IgD-negative memory B cell (primary cell): ENCODE data around the gene BUD23. TPM values are rescaled to one million over a fixed set of nuclear protein-coding genes. Genes with fewer than 3 reads are reported as not detected.

ENCODE experiments used
- H3K27ac Mint-ChIP-seq, 3 donors: one replicate each; pipeline ENCODE4 v1.8.0; 2020 to 2022; ENCODE audit warnings: mild to moderate bottlenecking in 3 of 3, mixed read lengths in 3 of 3, moderate library complexity in 1 of 3
- H3K27me3 Mint-ChIP-seq: one replicate; pipeline ENCODE4 v1.8.0; 2021; ENCODE audit warnings: mixed read lengths
- H3K36me3 Mint-ChIP-seq: one replicate; pipeline ENCODE4 v1.8.0; 2020; ENCODE audit warnings: mild to moderate bottlenecking, mixed read lengths
- H3K4me1 Mint-ChIP-seq, 3 donors: one replicate each; pipeline ENCODE4 v1.8.0; 2020 to 2022; ENCODE audit warnings: mixed read lengths in 3 of 3, mild to moderate bottlenecking in 1 of 3
- H3K4me3 Mint-ChIP-seq, 4 donors: one replicate each; pipeline ENCODE4 v1.8.0; 2020 to 2022; ENCODE audit warnings: mild to moderate bottlenecking in 4 of 4, mixed read lengths in 4 of 4, moderate library complexity in 3 of 4
- H3K9me3 Mint-ChIP-seq, 3 donors: one replicate each; pipeline ENCODE4 v1.8.0; 2020 to 2021; ENCODE audit warnings: mixed read lengths in 3 of 3, mild to moderate bottlenecking in 1 of 3
- polyA plus RNA-seq: library from polyadenylated mRNA; unstranded; fragments of 300-500 nt; fragmentation: Illumina TruSeq; gene quantifications from one replicate; pipeline ENCODE4 v1.2.3, GENCODE V29; 2021

BUD23 gene, protein sequence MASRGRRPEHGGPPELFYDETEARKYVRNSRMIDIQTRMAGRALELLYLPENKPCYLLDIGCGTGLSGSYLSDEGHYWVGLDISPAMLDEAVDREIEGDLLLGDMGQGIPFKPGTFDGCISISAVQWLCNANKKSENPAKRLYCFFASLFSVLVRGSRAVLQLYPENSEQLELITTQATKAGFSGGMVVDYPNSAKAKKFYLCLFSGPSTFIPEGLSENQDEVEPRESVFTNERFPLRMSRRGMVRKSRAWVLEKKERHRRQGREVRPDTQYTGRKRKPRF
- 137 TPM for polyA plus RNA-seq

GRCh38 chr7:73683056-73683787 is at the start of gene BUD23, which contains the start of gene DNAJC30:
BUD23 (plus strand) TSS chr7:73683597; CDS start chr7:73683626, 29 bp downstream.
DNAJC30 (minus strand) TSS chr7:73683453; CDS start chr7:73683423, 30 bp downstream.
- Mint-ChIP-seq H3K9me3 (no peaks in the 10 kb centered on the region), H3K4me3 (peak within 1 kb of the TSS; percentile 97 to 99 (median 98)), H3K4me1 (peaks cover 16 to 18% (median 18%) of the 10 kb centered on the region in 3 donors), H3K27me3 (no peaks in the 10 kb centered on the region), H3K27ac (peak within 1 kb of the TSS; percentile 93 to 96 (median 96)), H3K36me3 (no peaks in the 10 kb centered on the region)

- H3K4me3 Mint-ChIP-seq, result no peak overlapping the region
- peaks cover 21% of the 10 kb centered on the region for H3K27me3 Mint-ChIP-seq
- H3K27ac Mint-ChIP-seq, result no peak overlapping the region
- no peaks in the 10 kb centered on the region for H3K9me3 Mint-ChIP-seq
- H3K4me1 Mint-ChIP-seq, result no peaks in the 10 kb centered on the region
- H3K36me3 Mint-ChIP-seq, result no peaks in the 10 kb centered on the region
Observed at GRCh38 chr7:73633844-73634243, 49.6 kb upstream of the BUD23 start.

- Mint-ChIP-seq H3K36me3 (no peaks in the 10 kb centered on the region), H3K4me1 (no peaks in the 10 kb centered on the region), H3K9me3 (no peaks in the 10 kb centered on the region), H3K27ac (no peak overlapping the region), H3K27me3 (peaks cover 21% of the 10 kb centered on the region), H3K4me3 (no peak overlapping the region)
Observed at GRCh38 chr7:73635428-73636200, 47.8 kb upstream of the BUD23 start.

- Mint-ChIP-seq H3K9me3 (peaks cover 0 to 10% (median 3%) of the 10 kb centered on the region in 3 donors), H3K4me3 (no peak overlapping the region), H3K4me1 (no peaks in the 10 kb centered on the region), H3K27ac (peak overlapping the region in 1 of 3 donors; percentile 18), H3K27me3 (peaks cover 16% of the 10 kb centered on the region), H3K36me3 (no peaks in the 10 kb centered on the region)
Observed at GRCh38 chr7:73638911-73639310, 44.5 kb upstream of the BUD23 start.

- peaks cover 0 to 2% (median 0%) of the 10 kb centered on the region in 3 donors for H3K4me1 Mint-ChIP-seq
- H3K27me3 Mint-ChIP-seq, result peaks cover 23% of the 10 kb centered on the region
- peaks cover 0 to 10% (median 3%) of the 10 kb centered on the region in 3 donors for H3K9me3 Mint-ChIP-seq
- no peak overlapping the region for H3K27ac Mint-ChIP-seq
- no peaks in the 10 kb centered on the region for H3K36me3 Mint-ChIP-seq
- no peak overlapping the region for H3K4me3 Mint-ChIP-seq
Observed at GRCh38 chr7:73642834-73643233, 40.6 kb upstream of the BUD23 start.

DNA sequence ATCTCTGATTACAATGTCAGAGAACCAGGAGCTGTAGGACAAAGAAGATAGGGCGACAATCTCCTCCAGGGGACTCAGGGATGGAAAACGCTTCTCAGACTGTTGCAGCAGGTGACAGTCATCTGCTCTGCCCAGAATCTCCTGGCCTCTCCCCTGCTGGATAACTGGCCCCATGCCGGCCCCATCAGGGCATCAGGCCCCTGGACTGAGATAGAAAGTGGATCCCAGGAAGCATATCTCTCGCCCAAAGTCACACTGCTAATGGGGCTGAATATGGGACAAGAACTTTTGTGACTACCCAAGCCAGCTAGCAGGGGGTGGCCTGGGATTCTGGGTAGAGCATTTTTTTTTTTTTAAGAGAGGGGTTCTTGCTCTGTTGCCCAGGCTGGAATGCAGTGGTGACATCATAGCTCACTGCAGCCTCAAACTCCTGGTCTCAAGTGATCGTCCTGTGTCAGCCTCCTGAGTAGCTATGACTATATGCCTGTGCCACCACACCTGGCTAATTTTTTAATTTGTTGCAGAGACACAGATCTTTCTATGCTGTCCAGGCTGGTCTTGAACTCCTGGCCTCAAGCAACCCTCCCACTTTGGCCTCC is 38.6 kb upstream of the BUD23 start:
- Mint-ChIP-seq H3K4me3 (no peak overlapping the region), H3K27ac (no peak overlapping the region), H3K36me3 (no peaks in the 10 kb centered on the region), H3K9me3 (peaks cover 0 to 10% (median 3%) of the 10 kb centered on the region in 3 donors), H3K27me3 (peaks cover 27% of the 10 kb centered on the region), H3K4me1 (peaks cover 0 to 2% (median 2%) of the 10 kb centered on the region in 3 donors)

GRCh38 chr7:73645643-73646174 is 37.7 kb upstream of the BUD23 start:
- Mint-ChIP-seq H3K4me3 (peak overlapping the region in 1 of 4 donors; percentile 60), H3K4me1 (peaks cover 0 to 2% (median 2%) of the 10 kb centered on the region in 3 donors), H3K27ac (no peak overlapping the region), H3K36me3 (no peaks in the 10 kb centered on the region), H3K9me3 (peaks cover 0 to 10% (median 3%) of the 10 kb centered on the region in 3 donors), H3K27me3 (peaks cover 34% of the 10 kb centered on the region)

DNA sequence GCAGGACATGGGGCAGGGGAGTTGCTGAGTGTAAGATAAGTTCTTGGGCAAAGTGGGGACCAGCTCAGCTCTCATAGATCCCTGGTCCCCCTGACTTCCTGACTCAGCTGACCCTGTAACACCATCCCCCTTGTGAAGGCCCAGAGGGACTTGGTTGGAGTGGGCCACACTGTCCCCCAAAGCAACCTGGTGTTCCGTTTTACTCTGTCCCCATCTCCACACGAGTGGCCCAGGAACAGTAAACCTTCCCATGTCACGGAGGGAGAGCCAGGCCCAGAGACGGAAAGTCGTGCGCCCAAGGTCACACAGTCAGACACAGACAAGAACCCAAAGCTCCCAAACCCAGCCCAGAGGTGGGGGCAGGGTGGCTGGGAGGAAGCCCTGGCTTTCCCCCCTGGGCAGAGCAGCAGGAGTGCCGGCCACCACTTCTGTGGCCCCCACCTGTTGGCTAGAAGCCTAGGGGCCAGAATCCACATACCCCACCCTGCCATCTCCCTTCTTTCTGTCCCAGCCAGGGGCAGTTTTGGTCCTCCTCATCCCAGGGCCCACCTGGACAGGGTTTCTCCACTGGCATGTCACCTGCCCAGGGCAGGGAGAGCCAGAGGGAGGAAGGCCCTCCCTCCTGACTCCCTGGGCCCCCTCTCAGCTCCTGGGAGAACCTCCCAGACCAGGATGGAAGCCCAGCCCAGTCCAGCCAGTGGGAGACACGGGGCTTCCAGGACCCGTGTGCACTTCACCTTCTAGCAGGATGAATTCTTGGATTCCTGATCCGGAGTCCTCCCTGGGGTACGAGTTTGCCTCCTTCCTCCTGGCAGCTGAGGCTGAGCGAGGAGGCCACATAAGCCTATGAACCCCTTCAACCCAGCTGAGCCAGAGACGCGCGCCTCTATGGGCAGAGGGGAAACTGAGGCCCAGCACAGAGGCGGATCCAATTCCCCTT is 36.3 kb upstream of the BUD23 start:
- Mint-ChIP-seq H3K27ac (no peak overlapping the region), H3K4me1 (peaks cover 0 to 2% (median 2%) of the 10 kb centered on the region in 3 donors), H3K36me3 (no peaks in the 10 kb centered on the region), H3K27me3 (peaks cover 36% of the 10 kb centered on the region), H3K4me3 (peak overlapping the region in 1 of 4 donors; percentile 63), H3K9me3 (peaks cover 0 to 3% (median under 1%) of the 10 kb centered on the region in 3 donors)

DNA sequence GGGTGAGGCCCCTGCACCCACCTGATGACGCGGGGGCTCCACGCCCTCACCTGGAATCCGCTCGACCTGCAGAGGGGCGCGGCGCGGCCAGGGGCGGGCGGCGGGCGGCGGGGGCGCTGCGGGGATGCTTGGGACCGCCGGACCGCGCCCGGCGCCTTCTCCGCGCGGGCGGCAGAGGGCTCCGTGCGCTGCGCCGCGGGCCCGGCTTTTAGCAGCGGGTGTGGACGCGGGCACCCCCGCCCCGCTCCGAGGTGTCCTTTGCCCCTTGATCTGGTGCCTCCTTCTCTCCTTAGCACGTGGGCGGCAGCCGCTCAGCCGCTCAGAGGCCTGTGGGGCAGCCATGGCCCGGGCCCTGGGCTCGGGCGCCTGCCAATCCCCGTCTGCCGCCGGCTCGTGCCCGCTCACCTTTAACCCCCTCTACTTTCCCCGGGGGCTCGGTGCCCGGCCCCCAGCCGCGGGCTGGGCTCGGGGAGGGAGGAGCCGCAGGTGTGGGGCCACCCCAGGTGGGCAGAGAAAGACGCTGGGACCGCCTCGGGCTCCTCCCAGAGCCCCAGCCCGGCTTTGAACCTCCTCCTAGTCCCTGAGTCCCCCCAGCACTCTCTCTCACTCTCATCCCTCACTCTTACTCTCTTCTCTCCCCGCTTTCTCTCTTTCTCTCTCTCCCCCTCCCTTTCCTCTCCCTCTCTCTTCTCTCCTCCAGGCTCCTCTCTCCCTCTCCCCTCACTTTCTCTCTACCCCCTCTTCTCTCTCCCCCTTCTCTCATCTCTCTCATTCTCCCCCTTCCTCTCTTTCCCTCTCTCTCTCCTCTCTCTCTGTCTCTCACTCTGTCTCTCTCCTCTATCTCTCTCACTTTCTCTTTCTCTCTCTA is 35.4 kb upstream of the BUD23 start:
- Mint-ChIP-seq H3K4me1 (peaks cover 0 to 2% (median 2%) of the 10 kb centered on the region in 3 donors), H3K27me3 (peaks cover 39% of the 10 kb centered on the region), H3K4me3 (peak overlapping the region in 3 of 4 donors; percentile 10 to 46 (median 32)), H3K36me3 (no peaks in the 10 kb centered on the region), H3K9me3 (peaks cover 0 to 1% (median 0%) of the 10 kb centered on the region in 3 donors), H3K27ac (no peak overlapping the region)

- H3K36me3 Mint-ChIP-seq, result no peaks in the 10 kb centered on the region
- H3K27ac Mint-ChIP-seq, result no peak overlapping the region
- H3K27me3 Mint-ChIP-seq, result peaks cover 41% of the 10 kb centered on the region
- H3K4me1 Mint-ChIP-seq, result peaks cover 0 to 2% (median 2%) of the 10 kb centered on the region in 3 donors
- no peaks in the 10 kb centered on the region for H3K9me3 Mint-ChIP-seq
- H3K4me3 Mint-ChIP-seq, result peak overlapping the region in 3 of 4 donors; percentile 10 to 46 (median 43)
Observed at GRCh38 chr7:73648593-73649332, 34.6 kb upstream of the BUD23 start.

- peaks cover 0 to 2% (median 0%) of the 10 kb centered on the region in 3 donors for H3K9me3 Mint-ChIP-seq
- no peaks in the 10 kb centered on the region for H3K36me3 Mint-ChIP-seq
- peaks cover 43% of the 10 kb centered on the region for H3K27me3 Mint-ChIP-seq
- H3K4me3 Mint-ChIP-seq, result peak overlapping the region in 1 of 4 donors; percentile 50
- peaks cover 0 to 2% (median 2%) of the 10 kb centered on the region in 3 donors for H3K4me1 Mint-ChIP-seq
- no peak overlapping the region for H3K27ac Mint-ChIP-seq
Observed at GRCh38 chr7:73649576-73649975, 33.8 kb upstream of the BUD23 start.

DNA sequence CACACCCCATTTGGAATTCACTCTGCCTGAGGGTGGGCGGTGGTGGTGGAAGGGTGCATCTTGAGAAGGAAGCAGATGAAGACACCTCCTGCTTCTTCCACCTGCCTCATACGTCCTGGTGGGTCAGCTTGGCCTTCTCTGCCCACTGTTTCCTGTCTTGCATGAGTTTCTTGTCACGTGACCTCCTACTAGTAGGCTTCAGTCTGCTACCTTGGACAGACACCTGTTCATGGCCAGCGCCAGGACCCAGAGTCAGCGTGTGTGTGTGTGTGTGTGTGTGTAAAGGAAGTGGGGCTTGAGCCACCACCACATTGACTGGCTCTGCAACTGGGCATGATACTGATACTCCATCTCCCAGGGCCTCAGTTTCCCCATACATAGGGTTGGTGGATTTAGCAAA is 32.9 kb upstream of the BUD23 start:
- Mint-ChIP-seq H3K27ac (no peak overlapping the region), H3K4me1 (peaks cover 0 to 2% (median 2%) of the 10 kb centered on the region in 3 donors), H3K9me3 (peaks cover 0 to 7% (median 2%) of the 10 kb centered on the region in 3 donors), H3K27me3 (peaks cover 34% of the 10 kb centered on the region), H3K4me3 (peak overlapping the region in 2 of 4 donors; percentile 5 to 36), H3K36me3 (no peaks in the 10 kb centered on the region)
